DMS114 treated with DMSO at 0.1 percent for 48 hours (cell line): Measurements from ENCODE around the gene COX17.
A peak's percentile ranks its signal among the peaks of the same experiment; 100 is the strongest.
"Not testable (repeated sequence)": the region's sequence is repeated elsewhere in the genome, so short reads cannot be mapped to it uniquely, and the experiment has no call there.

Experiments used
- DNase-seq: peaks from one replicate; lab custom pipeline; 2025; ENCODE audit not compliant: unreplicated experiment; lab: John Stamatoyannopoulos, UW

Gene COX17

GRCh38 chr3:119676771-119677640 lies at the start of gene COX17:
COX17 (minus strand) TSS chr3:119677406; CDS start chr3:119677310, 96 bp downstream.
- peak; percentile 90 for DNase-seq

DNA sequence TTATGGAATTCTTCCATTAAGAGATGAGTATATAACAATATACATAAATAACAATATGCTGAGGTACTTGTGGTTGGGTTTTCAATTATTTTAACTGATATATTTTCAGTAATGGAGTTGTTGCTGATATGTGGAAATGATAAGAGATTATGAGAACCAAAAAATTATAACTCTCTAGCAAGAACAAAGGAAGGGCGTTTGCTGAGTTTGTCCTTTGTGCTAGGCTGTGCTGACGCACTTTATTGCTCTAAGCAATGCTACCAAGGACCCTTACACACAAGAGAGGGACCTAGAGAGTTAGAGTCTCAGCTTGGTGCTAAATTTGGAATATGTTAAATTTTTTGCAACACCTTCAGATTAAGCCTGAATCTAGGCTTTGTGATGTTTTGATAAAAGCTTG lies 49.7 kb upstream of the COX17 start:
- no peak for DNase-seq

- DNase-seq: no peak
These were observed 45.8 kb upstream of the COX17 start for GRCh38 chr3:119723022-119723421.

- no peak for DNase-seq
These were observed 40.3 kb upstream of the COX17 start for GRCh38 chr3:119717520-119717919.

GRCh38 chr3:119716998-119717397 lies 39.8 kb upstream of the COX17 start:
- DNase-seq: no peak

DNA sequence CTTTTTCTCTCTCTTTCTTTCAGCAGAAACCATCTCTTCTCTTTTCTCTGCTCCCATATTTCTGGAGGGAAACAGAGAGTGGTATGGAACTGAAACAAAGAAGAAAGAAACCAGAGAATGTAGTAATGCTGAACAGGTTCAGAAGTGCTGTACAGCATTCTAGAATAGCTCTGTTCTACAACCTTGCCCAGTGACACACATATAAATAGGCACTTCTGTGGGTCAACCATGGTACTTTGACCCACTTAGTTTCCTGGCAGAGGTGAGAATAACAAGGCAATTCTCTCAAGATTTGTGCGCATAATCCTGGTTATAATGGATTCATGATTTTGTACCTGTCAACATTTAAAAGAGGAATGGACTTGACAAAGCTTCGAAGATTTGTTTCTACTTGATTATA lies 37.9 kb upstream of the COX17 start:
- no peak for DNase-seq

DNA sequence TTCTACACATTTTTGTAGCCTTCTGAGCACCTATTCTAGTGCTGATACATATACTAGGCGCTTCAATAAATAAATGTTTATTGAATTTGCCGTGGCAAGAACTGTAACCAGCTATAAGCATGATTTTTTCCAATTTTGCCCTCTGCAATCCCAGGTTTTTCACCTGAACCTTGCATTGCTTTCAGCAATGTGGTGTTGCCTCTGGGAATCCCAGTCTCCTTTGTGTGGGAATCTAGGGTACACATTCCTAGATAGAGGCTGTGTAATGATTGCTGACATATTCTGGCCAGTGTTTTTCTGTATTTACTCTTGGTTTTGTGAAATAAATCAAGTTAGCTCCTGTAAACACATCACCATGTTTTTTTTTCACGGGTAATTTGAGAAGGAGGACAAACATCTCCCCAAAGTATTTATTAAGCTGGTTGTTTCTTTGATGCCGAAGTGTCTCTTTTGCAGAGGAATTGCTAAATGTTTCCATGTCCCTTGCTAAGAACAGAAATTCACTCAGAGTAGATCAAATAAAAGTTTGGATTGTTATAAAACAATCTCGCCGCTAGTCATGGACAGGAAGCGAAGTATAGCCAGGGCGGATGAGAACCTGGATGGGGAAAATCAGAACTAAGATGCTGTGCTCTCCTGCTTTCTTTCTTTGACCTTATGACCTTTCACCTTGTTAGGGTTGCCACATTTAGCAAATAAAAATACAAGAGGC lies 26.8 kb upstream of the COX17 start:
- no peak for DNase-seq

DNA sequence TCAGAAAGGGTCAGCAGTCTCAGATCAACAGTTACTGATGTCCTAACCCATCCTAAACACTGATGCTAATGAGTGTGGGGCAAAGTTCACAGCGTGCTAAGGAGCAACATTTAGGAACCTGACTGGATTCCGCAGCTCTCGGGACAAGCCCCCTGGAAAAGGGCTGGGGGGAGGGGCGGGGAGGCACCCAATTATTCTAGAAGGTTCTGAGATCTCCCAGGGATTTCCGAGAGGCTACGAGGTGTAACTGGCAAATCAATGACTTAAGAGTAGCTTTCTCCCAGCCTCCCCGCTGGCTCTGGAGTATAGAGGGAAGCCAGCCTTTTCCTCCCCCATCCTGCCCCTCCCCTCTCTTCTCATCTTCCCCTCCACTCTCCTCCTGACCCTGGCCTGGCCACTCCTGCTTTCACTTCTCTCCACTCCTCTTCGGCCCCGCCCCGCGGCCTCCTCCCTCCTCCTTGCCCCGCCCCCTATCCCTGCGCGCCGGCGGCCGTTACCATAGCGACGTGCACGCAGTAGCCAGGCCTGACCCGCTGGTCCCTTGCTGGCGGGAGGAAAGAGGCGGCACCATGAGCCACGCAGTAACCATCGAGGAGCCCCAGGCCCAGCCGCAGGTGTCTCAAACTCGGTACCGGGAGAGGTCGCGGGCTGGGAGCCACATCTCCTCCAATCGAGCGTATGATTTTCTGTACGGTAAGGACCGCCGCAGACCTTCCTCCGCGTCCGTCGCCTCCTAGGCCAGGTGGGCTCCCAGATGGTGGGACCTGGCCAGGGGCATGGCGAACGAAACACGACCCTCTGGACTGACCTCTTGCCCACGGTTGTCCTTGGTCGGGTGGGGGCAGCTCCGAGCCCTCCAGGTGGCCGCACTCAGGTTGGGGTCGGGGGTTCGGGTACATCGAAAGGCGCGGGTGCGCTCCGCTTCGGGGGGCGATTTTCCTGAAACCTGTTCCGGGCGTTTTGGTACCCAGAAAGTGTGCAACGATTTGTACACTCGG lies 25.6 kb upstream of the COX17 start, which contains the start of gene CFAP91:
Gene CFAP91 (plus strand): TSS at position 493 of the 998 bp plus-strand sequence. CDS start 77 bp downstream, at position 570.
- DNase-seq: peak; percentile 90

- no peak for DNase-seq
These were observed 23.9 kb upstream of the COX17 start for GRCh38 chr3:119700920-119701734.

DNA sequence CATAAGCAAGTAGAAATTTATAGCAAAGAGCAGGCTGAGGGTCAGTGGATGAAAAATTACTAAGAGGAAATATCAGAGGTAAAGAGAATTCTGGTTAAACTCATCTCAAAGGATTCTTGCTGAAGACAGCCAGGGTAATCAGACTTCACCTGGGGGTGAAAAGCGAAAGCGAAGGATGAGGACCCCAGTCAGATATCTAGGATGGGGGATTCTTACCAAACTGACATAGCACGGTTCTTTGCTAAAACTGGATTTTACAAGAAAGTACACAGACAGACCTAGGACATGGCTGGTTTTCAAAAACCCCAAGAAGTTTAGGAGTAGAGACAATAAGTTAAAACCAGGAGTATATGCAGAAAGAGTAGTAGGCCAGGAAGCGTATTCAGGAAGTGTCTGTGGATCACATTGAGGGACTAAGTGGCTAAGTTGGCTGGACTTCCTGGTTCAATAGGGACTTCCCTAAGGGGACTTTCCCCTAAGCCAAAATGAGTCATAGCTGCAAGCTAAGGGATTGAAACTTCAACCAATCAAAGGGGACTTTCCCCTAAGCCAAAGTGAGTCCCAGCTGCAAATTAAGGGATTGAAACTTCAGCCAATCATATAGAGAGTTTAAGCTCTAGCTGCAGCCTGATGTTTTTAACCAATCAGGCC lies 23.2 kb upstream of the COX17 start:
- DNase-seq: no peak

GRCh38 chr3:119697394-119697793 lies 20.2 kb upstream of the COX17 start:
- DNase-seq: no peak

DNA sequence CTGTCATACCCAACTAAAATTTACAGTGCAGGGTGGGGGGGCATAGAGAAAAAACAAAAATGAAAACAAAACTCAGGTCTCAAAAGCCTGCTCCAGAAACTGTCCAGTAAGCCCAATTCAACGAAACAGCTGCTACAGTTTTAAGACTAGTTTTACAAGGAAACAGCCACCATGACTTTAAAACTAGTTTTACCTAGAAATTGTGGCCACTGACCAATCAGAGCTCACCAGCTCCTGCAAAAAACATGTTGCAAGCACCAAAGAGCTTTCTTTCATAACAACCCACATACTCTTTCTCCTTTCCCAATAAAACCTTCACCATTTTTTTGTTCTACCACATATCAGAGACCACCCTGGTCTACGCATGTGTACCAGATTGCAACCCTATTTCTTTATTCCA lies 18.3 kb upstream of the COX17 start:
- no peak for DNase-seq

GRCh38 chr3:119690043-119690656 lies 12.9 kb upstream of the COX17 start:
- no peak for DNase-seq

DNA sequence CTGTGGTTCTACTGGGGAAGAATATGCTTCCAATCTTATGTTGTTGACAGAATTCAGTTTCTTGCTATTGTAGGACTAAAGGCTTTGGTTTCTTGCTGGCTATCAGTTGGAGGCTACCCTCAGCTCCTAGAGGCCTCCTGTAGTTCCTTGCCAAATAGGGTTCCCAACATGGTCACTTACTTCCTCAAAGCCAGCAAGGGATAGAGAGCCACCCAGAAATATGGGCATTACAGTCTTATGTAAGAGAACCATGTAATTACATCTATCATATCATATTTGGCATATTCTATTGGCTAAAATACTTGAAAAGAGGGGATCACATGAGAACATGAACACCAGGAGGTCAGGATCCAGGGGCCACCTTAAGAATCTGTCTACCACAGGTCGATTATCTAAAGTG lies 6.2 kb upstream of the COX17 start:
- DNase-seq: no peak

GRCh38 chr3:119681279-119681678 lies 4.1 kb upstream of the COX17 start:
- peak; percentile 19 for DNase-seq

DNA sequence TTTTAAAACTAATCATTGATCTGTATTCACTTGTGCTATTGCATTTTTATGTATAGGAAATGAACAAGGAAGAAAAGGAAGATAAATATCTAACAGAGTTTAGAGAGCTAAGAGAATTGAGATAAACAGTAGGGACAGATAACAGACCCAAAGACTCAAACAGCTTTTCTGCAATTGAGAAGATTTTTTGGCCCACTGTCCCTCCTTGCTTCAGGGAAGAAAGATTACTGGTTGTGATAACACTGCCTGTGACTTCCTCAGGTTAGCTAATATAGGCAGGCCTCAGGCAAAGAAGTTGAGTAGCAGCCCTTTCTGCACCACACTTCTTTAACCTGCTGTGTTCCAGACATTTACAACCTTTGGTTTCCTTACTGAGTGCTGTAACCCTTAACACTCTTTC lies 2.7 kb upstream of the COX17 start:
- no peak for DNase-seq

DNA sequence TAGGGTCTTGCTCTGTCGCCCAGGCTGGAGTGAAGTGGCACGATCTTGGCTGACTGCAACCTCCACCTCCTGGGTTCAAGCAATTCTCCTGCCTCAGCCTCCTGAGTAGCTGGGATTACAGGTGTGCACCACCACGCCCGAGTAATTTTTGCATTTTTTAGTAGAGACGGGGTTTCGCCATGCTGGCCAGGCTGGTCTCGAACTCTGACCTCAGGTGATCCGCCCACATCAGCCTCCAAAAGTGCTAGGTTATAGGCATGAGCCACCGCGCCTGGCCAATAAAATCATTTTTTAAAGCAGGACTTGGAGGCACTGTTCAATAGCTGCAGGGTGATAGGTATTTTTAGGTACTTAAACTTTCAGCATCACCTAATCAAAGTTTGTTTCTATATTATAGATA lies 1.0 kb upstream of the COX17 start:
- DNase-seq: not testable (repeated sequence)

DNA sequence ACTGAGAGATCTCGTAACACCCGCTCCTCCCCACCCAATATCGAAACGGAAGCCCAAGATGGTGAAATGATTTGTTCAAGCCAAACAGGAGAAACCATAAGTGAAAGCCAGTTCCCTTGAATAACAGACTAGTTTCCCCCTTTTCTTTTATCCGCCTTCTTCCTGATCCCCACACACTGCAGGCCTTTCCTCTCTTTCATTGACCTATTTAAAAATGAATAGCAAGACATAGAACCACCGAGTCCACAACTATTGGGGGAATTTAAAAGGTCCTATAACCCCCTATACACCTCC lies 382 bp upstream of the COX17 start:
- no peak for DNase-seq

DNA sequence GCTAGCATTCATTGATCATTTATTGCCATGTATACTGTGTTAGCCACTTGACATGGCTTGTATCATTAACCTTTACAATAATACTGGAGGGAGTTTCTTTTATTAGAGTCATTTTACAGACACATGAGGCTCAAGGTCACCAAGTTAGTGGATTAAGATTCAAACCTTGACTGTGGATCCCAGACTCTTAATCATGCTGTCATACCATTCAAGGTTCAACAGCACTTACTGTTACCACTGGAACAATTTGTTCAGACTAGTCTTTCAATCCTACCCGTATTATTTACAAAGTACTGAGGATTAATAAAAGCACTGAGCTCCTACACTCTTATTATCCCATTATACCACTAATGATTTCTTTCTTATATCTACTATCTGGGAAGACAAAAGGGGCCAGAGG lies 1.2 kb downstream of the COX17 start:
- no peak for DNase-seq
